Choroid plexus epithelial cell (primary cell): ENCODE data around the gene PLCG2.

Experiments used
- DNase-seq: peaks from one replicate; pipeline ENCODE4 v3.0.0-alpha.2; 2010; ENCODE audit warnings: low read depth
- H3K4me3 ChIP-seq: 2 replicates; pipeline ENCODE4 v1.5.1; 2011; ENCODE audit warnings: low read depth, mild to moderate bottlenecking, control low read depth, low read length, moderate library complexity
- TF ChIP-seq, protein P1 (sequence below): conservative IDR thresholded peaks from 2 replicates; pipeline ENCODE4 v1.5.1; 2011; ENCODE audit warnings: low read depth, mild to moderate bottlenecking, control low read depth, inconsistent platforms, low read length, moderate library complexity

PLCG2 gene

GRCh38 chr16:81744911-81745310 is 34.2 kb upstream of the PLCG2 start:
- no peak overlapping the region for H3K4me3 ChIP-seq
- DNase-seq = no peak
- TF ChIP-seq, protein P1, sequence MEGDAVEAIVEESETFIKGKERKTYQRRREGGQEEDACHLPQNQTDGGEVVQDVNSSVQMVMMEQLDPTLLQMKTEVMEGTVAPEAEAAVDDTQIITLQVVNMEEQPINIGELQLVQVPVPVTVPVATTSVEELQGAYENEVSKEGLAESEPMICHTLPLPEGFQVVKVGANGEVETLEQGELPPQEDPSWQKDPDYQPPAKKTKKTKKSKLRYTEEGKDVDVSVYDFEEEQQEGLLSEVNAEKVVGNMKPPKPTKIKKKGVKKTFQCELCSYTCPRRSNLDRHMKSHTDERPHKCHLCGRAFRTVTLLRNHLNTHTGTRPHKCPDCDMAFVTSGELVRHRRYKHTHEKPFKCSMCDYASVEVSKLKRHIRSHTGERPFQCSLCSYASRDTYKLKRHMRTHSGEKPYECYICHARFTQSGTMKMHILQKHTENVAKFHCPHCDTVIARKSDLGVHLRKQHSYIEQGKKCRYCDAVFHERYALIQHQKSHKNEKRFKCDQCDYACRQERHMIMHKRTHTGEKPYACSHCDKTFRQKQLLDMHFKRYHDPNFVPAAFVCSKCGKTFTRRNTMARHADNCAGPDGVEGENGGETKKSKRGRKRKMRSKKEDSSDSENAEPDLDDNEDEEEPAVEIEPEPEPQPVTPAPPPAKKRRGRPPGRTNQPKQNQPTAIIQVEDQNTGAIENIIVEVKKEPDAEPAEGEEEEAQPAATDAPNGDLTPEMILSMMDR = no peak

GRCh38 chr16:81745704-81746558 is 33.2 kb upstream of the PLCG2 start:
- peak; percentile 59 for DNase-seq

DNA sequence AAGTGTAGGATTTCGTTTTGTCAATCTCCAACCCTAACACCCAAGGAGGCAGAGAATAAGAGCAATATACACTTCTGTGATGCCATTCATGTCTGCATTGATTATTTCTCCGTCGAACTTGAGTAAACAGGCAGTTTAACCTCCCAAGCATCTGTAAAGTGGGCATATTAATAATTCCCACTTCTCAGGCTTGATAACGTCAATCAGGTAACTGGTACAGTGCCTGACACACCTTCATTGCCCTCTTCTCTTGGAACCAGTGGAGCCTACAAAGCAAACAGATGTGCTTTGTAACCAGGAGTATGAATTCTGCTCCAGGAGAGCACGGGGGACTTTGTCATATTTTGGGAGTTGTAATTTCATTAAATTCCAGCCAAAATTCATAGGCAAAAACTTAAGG is 32.5 kb upstream of the PLCG2 start:
- peak overlapping the region; percentile 50 for H3K4me3 ChIP-seq
- DNase-seq = no peak
- TF ChIP-seq, protein P1 = no peak

More at GRCh38 chr16:81745704-81746558, 33.2 kb upstream of the PLCG2 start:
- H3K4me3 ChIP-seq = peak overlapping the region; percentile 50
- TF ChIP-seq, protein P1 = no peak

GRCh38 chr16:81748476-81749198 is 30.5 kb upstream of the PLCG2 start:
- no peak for DNase-seq
- TF ChIP-seq, protein P1 = no peak
- H3K4me3 ChIP-seq = no peak overlapping the region

DNA sequence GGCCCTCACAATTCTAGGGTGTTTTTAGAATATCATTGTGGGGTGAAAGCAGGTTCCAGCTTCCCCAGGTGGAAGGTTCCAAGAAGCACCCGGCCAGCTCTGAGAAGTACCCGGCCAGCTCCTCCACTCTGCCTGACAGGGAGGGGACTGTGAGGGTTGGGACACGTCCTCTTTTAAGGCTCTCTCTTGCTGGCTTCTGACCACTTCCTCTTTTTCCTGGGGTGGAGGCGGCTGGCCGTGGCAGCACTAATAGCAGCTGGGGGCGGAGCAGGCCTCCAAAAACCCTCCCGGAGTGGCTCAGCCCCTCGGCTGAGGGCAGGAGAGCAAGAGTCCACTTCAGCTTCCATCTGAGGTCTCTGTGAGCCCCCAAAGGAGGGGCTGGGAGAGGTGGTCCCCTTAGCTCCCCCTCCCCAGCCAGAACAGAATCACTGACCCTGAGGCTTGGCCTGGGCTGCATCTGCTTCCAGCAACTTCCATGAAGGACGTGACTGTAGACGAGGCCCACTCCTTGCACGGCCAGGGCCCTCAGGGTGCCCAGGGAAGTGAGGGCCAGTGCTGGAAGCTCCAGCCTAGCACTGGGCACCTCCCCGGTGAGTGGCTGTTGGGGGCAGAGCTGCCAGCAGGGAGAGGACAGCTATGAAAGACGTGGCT is 26.7 kb upstream of the PLCG2 start:
- peak; percentile 10 for DNase-seq
- no peak overlapping the region for H3K4me3 ChIP-seq
- TF ChIP-seq, protein P1 = no peak

DNA sequence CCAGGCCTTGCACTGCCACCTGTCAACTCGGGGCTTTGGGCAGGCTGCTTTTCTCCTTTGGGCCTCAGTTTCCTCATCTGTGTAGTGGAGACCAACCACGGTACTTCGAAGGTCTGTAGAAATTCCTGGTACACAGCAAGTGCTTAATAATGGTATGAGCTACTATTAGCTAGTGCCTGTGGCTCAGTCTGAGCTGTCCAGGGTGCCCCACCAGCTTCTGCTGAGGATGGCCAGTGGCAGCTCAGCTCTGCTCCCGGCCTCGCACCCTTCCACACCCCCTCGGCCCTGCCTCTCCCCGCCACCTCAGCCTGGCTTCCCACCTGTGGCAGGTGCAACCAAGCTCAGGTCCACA is 26.2 kb upstream of the PLCG2 start:
- no peak for DNase-seq
- no peak overlapping the region for H3K4me3 ChIP-seq

More for the DNA sequence above, 26.2 kb upstream of the PLCG2 start:
- TF ChIP-seq, protein P1 = no peak
